ENCODE results near the gene PADI3.

- TF ChIP-seq POLR2A (IDR thresholded peaks at IDR 0.05; ENCODE audit: extremely low read depth, insufficient read length) = no peak
- TF ChIP-seq, protein P1, sequence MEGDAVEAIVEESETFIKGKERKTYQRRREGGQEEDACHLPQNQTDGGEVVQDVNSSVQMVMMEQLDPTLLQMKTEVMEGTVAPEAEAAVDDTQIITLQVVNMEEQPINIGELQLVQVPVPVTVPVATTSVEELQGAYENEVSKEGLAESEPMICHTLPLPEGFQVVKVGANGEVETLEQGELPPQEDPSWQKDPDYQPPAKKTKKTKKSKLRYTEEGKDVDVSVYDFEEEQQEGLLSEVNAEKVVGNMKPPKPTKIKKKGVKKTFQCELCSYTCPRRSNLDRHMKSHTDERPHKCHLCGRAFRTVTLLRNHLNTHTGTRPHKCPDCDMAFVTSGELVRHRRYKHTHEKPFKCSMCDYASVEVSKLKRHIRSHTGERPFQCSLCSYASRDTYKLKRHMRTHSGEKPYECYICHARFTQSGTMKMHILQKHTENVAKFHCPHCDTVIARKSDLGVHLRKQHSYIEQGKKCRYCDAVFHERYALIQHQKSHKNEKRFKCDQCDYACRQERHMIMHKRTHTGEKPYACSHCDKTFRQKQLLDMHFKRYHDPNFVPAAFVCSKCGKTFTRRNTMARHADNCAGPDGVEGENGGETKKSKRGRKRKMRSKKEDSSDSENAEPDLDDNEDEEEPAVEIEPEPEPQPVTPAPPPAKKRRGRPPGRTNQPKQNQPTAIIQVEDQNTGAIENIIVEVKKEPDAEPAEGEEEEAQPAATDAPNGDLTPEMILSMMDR (IDR thresholded peaks at IDR 0.05; ENCODE audit: low read depth, low read length) = no peak
- TF ChIP-seq MAX (IDR thresholded peaks at IDR 0.05; ENCODE audit: low read depth, low read length) = no peak
Measured at GRCh38 chr1:17235135-17235885, 13.6 kb upstream of the PADI3 start.
